ENCODE data around the gene CACNA1D.

The CACNA1D gene

GRCh38 chr3:53822331-53822741 lies 327.9 kb downstream of the CACNA1D start:
- no peak for DNase-seq (ENCODE audit: low read depth, low spot score)

- no peak for DNase-seq (ENCODE audit: low read depth, low spot score)
These were observed 328.9 kb downstream of the CACNA1D start for GRCh38 chr3:53823026-53823955.

- DNase-seq (ENCODE audit: low read depth, low spot score): no peak
These were observed 329.7 kb downstream of the CACNA1D start for GRCh38 chr3:53823956-53824657.

GRCh38 chr3:53824795-53825194 lies 330.4 kb downstream of the CACNA1D start:
- DNase-seq (ENCODE audit: low read depth, low spot score): no peak

DNA sequence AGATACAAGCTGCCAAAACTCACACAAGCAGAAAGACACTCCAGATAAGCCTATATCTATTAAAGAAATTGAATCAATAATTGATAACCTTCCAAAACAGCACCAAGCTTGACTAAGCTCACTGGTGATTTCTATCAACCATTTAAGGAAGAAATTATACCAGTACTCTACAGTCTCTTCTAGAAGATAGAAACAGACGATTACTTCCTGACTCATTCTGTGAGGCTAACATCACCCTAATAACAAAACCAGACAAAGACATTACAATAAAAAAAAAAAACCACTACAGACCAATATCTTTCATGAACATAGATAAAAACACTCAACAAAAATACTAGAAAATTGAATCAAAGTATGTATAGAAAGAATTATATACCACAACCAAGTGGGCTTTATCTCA lies 331.6 kb downstream of the CACNA1D start:
- DNase-seq (ENCODE audit: low read depth, low spot score): no peak

GRCh38 chr3:53828581-53828980 lies 334.2 kb downstream of the CACNA1D start:
- DNase-seq (ENCODE audit: low read depth, low spot score): no peak

DNA sequence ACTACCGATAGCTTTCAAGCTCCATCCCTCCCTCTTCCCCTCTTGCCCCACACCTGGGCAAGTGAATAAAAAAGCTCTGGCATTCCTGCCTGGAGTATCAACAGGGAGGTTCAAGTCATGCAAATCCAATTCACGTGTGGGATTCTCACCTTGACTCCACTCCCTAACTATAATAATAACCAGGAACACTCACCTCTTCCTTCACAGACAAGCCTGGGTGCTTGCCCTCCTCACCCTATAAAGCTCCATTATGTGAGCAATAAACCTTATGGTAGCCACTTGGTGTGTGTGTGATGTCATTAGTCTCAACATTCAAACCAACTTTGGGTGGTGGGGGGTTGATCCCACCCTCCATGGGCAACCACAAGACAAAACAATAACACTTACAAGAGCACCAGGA lies 335.2 kb downstream of the CACNA1D start:
- DNase-seq (ENCODE audit: low read depth, low spot score): no peak

DNA sequence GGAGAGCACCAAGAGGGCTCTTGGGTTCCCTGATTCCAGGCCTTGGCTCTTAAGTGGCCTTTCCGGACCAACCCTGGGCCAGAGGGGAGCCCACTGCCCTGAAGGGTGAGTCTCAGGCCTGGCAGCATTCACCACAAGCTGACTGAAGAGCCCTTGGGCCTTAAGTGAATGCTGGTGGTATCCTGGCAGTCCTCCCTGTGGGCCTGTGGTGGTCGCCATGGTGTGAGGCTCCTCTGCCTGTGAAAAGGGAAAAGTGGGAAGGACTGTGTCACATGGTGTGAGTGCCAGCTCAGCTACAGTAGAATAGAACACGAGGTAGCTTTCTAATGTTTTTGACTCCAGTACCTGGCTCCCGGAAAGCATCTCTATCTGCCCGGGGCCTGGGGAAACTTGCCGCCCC lies 336.5 kb downstream of the CACNA1D start:
- DNase-seq (ENCODE audit: low read depth, low spot score): no peak

GRCh38 chr3:53833053-53833645 lies 338.7 kb downstream of the CACNA1D start:
- DNase-seq (ENCODE audit: low read depth, low spot score): no peak

DNA sequence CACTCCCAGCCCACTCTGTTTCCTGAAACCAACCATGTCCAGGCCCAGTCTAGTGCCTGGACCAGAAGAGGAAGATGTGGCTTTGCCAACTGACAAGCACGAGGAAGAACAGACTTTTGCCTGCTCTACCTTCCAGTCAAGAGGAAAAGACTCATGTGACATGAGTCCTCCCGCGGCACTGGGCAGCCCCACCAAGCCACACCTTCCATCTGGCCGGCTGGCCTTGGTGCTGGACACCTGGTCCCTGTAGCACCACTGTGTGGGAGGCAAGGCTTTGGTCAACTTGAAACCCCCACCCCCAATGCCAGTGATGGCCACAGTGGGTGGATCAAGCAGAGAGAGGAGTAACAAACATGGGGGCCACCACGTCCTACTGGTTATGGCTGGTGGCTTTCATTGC lies 339.3 kb downstream of the CACNA1D start:
- no peak for DNase-seq (ENCODE audit: low read depth, low spot score)

GRCh38 chr3:53834429-53835095 lies 340.2 kb downstream of the CACNA1D start:
- no peak for DNase-seq (ENCODE audit: low read depth, low spot score)

DNA sequence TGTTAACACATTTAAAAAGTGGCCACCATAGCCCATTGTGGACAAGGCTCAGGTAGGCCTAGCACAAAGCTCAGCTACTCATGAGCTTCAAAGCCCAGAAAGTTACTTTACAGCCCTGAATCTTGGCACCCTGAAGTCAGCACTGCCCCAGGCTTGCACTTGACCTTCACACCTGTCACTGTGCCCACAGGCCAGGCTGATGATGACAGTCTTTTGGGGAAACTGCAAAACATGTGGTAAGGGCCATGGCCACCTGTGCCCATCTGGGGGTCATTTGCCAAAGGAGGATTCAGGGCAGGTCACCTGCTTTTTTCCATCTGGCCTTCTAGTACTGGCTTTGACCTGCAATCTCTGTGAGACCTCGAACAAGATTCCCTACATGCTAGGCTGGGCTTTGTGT lies 340.8 kb downstream of the CACNA1D start:
- DNase-seq (ENCODE audit: low read depth, low spot score): no peak

DNA sequence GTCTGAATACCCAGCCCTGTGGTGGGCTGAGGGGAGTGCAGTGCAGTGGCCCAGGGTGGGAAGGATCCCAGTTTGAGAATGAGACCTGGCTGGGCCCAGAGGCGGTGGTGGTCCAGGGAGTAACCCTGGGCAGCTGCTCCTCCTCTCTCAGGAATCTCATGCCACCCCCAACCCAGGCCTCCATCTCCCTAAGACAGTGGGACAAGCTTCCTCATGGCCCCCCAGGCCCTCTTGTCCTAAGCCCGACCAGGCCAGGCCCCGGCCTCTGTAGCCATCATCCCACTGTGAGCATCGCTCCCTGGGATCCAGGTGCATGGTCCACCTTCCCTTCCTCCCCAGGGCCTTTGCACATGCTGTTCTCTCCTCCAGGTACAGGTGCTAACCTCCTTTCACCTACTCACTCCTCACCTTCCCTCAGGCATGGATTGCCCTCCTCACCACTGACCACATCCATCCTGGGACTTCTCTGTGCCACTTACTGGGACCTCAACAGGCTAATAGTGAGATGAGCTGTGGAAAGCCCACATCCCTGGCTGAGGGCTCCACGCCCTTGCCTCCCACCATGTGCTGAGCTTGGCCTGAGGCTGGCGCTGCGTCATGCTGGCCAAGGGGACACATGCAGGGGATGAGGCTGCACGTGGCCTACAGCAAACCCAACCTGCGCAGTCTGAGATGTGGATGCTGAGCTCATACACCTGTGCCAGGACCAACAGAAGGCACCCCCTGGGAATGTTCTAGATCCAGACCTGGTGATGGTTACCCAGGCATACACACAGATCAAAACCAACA lies 341.9 kb downstream of the CACNA1D start:
- no peak for DNase-seq (ENCODE audit: low read depth, low spot score)

GRCh38 chr3:53837331-53837730 lies 342.9 kb downstream of the CACNA1D start:
- DNase-seq (ENCODE audit: low read depth, low spot score): no peak

DNA sequence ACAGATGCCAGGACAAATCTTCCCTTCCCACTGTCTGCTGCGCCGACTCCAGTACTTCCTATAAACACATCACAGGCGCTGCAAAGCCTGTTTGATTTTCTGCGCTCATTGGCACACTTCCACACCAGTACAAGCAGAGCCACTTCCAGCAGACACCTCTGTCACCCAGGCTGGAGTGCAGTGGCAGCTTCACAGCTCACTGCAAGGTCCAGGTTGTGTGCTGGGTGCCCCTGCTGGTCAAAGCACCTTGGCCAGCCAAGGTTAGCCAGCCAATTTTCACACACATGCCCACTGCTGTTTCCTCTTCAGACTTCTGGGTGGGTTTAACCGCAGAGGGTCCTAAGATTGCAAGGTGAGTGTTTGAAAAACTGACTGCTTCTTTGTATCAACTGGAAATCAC lies 346.9 kb downstream of the CACNA1D start:
- no peak for DNase-seq (ENCODE audit: low read depth, low spot score)

DNA sequence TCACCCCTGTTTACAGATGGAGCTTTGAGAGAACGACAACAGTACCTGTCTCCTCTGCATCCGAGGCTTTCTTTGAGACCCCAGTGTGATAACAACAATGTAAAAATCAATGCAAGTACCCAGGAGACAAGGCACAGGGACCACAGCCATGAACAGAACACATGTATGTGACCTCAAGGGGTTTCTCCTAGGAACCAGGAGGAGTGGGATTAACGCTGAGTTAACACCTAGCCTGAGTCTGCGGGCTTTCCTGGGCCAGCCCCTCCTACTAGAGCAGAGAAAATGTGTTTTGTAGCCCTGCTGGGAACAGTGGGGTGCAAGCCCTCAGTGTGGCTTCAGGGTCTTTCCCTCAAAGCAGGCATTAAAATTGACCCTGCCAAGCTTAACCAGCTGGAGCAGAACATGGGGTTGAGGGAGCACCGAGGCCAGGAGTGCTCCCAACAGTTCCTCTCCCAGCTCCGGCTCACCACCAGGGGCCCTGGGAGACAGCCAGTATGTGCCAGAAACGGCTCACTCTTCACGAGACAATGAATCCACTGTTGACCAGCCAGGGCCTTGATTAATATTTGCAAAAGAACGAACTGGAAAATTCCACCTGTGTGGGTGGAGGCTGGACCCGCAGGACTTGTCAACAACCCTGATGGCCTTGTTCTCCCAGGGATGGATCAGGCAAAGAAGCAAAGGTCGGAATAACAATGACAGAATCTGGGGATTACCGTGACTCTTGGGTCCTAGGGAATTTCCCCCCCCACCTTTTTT lies 348.2 kb downstream of the CACNA1D start:
- DNase-seq (ENCODE audit: low read depth, low spot score): no peak

- no peak for DNase-seq (ENCODE audit: low read depth, low spot score)
These were observed 349.1 kb downstream of the CACNA1D start for GRCh38 chr3:53843195-53844177.

DNA sequence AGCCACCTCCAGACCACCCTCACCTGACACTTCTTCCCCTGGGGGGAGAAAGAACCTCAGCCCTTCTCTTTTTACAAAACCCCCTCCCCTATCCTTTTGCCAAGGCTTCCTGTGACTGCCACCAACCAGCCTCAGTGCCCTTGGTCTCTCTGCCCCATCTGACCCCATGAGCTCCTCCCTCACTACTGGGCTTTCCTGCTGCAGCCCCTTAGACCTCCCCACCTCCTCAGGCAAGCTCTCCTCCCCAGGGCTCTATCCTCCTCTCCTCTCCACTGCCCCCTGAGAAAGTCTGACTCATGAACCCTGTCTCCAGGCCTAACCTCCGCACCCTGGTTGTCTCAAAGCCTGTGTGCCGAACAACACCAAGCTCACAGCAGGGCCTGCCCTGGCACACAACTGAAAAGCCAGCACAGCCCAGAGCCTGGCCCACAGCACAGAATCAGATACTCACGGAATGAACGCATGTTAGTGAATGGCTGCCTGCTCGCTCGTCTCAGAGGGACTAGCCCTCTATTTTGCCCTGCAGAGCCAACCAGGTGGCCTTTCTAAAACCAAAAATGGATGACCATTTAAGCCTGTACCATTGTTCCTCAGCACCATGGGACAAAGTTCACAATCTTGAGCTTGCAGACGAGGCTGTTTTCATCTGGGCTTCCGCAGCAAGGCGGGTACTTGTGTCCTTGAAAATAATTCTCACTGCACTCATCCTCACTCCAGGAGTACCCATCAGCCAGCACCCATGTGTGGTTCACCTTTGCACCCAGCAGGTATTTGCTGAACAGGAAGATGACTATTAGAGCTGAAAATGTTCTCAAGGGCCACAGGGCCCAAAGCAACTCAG lies 350.1 kb downstream of the CACNA1D start:
- no peak for DNase-seq (ENCODE audit: low read depth, low spot score)
